ENCODE measurements around the gene SLC25A23. TPM values are rescaled to one million over a fixed set of nuclear protein-coding genes. Genes with fewer than 3 reads are reported as not detected.
"Not testable (repeated sequence)": the region's sequence is repeated elsewhere in the genome, so short reads cannot be mapped to it uniquely, and the experiment has no call there.

The SLC25A23 gene
- 34.2 TPM for polyA plus RNA-seq (ENCODE audit: insufficient read length)

GRCh38 chr19:6459262-6460098, at the start of gene SLC25A23:
Gene SLC25A23, minus strand, starts transcription at chr19:6459792. Its CDS starts 164 bp downstream, at chr19:6459628.
- DNase-seq (ENCODE audit: low read depth): peak; percentile 39

GRCh38 chr19:6508028-6508771, 48.6 kb upstream of the SLC25A23 start:
- DNase-seq (ENCODE audit: low read depth): not testable (repeated sequence)

- no peak for DNase-seq (ENCODE audit: low read depth)
These were observed 44.0 kb upstream of the SLC25A23 start for GRCh38 chr19:6503407-6504201.

DNA sequence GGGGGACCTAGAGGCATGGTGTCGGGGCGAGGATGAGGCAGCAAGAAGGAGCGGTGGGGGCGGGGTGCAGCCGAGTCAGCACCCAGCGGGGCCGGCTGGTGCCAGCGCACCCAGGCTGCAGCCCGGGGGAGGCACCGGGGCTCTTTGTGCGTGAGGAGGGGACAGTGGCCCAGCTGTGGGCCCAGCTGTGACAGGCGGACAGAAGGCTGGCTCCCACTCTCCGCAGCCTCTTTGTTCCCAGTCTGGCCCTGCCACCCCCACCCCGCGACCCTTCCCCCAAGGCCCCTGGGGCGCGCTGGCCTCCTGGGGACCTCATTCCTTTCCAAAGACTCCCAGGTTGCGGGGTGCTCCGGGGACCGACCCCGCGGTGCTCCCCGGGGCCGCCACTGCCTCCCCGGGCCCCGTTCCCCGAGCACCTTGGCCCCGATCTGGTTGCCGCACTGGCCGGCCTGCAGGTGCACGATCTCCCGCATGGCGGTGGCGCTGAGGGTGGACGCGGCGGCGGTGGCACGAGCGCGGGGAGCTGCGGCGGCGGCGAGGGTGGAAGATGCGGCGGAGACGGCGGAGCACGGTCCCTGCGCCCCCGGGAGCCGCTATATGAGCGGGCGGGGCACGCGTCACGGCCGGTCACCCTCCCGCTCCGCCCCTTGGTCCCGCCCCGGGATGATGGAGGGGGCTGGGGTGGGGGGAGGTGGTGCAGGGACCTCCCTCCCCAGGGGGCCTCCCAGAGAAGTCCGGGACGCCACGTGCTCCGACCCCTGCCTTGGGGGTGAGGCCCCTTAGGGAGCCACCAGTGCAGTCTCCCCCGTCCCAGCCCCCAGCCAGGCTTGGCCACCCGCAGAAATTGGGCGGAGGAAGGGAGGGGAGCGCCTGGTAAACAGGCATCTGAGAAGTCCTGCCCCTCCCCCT, 42.4 kb upstream of the SLC25A23 start, which contains the start of gene TUBB4A:
Gene TUBB4A, minus strand, starts transcription at position 570 of the 909 bp plus-strand sequence. Its CDS starts 97 bp downstream, at position 473.
- DNase-seq (ENCODE audit: low read depth): no peak

DNA sequence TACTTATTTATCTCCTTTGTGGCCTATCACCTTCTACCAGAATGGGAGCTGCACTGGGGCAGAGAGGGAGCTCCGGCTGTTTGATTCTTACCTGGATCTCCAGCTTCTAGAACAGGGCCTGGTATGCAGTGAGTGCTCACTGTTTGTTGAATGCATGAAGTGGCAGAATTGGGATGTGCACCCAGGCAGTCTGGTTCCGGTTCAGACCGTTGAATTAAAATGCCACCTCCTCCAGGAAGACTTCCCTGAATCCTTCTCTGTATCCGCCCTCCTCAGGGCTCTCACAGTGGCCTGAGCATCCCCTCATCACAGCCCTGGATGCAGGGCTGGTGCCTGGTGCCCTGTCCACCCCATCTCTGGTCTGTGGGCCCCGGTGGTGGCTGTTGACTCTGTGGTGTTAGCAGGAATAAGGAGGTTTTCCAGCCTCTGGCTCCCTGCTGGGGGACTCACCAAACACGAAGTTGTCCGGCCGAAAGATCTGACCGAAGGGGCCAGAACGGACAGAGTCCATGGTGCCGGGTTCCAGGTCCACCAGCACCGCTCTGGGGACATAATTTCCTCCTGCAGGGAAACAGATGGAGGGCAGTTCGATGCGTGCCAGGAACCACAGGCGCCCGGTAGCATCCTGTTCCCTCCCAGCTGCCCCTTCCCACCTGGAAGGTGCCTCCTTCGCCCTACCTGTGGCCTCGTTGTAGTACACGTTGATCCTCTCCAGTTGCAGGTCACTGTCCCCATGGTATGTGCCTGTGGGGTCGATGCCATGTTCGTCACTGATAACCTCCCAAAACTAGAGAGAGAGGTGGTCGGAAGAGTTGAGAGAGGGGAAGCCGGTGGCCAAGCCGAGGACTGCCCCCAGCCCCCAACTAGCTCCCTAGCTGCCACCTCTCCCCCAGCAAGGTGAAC, 41.5 kb upstream of the SLC25A23 start:
- no peak for DNase-seq (ENCODE audit: low read depth)

GRCh38 chr19:6499052-6499790, 39.6 kb upstream of the SLC25A23 start:
- no peak for DNase-seq (ENCODE audit: low read depth)

- no peak for DNase-seq (ENCODE audit: low read depth)
These were observed 38.9 kb upstream of the SLC25A23 start for GRCh38 chr19:6498294-6499036.

DNA sequence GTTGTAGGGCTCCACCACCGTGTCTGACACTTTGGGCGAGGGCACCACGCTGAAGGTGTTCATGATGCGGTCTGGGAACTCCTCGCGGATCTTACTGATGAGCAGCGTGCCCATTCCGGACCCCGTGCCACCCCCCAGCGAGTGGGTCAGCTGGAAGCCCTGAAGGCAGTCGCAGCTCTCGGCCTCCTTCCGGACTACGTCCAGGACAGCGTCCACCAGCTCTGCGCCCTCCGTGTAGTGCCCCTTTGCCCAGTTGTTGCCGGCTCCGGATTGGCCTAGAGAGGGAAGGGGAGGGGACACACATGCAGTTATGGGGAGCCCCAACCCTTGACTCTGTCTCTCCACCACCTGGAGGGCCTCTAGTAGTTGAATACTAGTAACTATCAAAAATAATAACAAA, 36.4 kb upstream of the SLC25A23 start:
- DNase-seq (ENCODE audit: low read depth): no peak

DNA sequence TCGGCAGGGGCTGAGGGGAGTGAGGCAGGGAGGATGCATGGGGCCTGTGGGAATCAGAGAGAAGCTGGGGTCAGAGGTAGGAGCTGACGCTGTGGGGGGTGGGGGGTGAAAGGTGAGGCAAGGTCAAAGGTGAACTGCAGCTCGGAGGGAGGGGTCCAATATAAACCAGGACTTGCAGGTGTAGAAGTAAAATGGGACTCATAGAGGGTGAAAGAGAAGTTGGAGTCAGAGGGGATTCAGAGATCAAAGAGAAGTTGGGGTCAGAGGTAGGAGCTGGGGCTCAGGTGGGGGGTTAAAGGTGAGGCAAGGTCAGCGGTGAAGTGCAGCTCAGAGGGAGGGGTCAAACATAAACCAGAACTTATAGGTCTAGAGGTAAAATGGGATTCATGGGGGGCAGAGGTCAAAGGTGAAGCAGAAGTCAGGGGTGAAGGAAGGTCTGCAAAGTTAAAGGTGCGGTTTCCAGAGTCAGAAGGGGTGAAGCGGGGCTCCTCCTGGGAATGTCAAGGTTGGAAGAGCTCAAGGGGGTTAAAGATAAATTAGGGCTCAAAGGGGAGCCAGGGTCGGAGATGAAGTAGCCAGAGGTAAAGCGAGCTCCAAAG, 34.9 kb upstream of the SLC25A23 start:
- no peak for DNase-seq (ENCODE audit: low read depth)

DNA sequence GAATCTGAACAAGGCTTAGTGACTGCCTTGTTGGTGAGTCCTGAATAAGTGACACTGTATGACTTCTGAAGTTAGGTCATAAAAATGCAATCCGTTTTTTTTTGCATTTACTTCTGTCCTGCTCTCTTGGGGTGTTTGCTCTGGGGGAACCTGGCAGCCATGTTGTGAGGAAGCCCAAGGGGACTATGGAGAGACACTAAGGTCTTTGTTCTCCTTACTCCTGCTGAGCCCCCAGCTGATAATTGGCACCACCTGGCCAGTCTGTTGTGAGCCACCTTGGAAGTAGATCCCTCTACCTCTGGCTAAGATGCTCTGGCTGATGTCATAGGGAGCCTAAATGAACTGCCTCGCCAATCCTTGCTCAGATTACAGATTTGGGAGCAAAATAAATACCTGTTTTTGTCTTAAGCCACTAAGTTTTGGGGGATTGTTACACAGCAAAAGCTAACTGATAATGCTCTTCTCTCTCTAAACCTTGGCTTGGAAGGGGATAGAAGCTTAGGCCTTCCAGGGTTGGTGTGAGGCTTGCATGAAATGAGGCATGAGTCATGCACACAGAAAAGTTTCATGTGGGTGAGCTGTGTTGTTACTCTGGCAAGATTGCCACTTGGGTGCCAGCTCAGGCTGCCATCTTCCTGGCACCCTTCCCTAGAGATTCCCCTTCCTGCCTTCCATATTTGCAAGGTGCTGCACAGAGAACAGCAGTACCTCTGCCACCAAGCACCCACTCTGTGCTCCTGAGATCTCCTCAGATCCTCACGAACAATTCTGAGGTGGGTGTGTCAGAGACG, 32.4 kb upstream of the SLC25A23 start:
- no peak for DNase-seq (ENCODE audit: low read depth)

- DNase-seq (ENCODE audit: low read depth): no peak
These were observed 30.5 kb upstream of the SLC25A23 start for GRCh38 chr19:6490134-6490533.

GRCh38 chr19:6489278-6490061, 29.9 kb upstream of the SLC25A23 start:
- no peak for DNase-seq (ENCODE audit: low read depth)

- no peak for DNase-seq (ENCODE audit: low read depth)
These were observed 25.2 kb upstream of the SLC25A23 start for GRCh38 chr19:6484831-6485230.

GRCh38 chr19:6484230-6484629, 24.6 kb upstream of the SLC25A23 start:
- no peak for DNase-seq (ENCODE audit: low read depth)

GRCh38 chr19:6483235-6483634, 23.6 kb upstream of the SLC25A23 start:
- DNase-seq (ENCODE audit: low read depth): no peak

GRCh38 chr19:6482343-6482686, 22.7 kb upstream of the SLC25A23 start:
- DNase-seq (ENCODE audit: low read depth): no peak

Data from forelimb muscle (tissue), 1 donor.